IPS-18c (cell line): Measurements from ENCODE around the gene PYCARD.
"Not testable (repeated sequence)": the region's sequence is repeated elsewhere in the genome, so short reads cannot be mapped to it uniquely, and the experiment has no call there.

Source experiments
- H3K4me3 ChIP-seq: 2 replicates; pipeline ENCODE4 v1.7.0; 2013; ENCODE audit warnings: low read depth, mild to moderate bottlenecking, low read length, moderate library complexity; ENCODE audit not compliant: insufficient read depth
- H3K9me3 ChIP-seq: one replicate; pipeline ENCODE4 v1.6.1; 2013; ENCODE audit warnings: mild to moderate bottlenecking, low read length, moderate library complexity; ENCODE audit not compliant: control insufficient read depth, insufficient read depth

The PYCARD gene

GRCh38 chr16:31217136-31217530, 14.6 kb upstream of the PYCARD start:
- Histone ChIP-seq H3K9me3 (no peaks in the 10 kb centered on the region), H3K4me3 (peak overlapping the region; percentile 40; the same call in 1 of the 2 replicates)

- Histone ChIP-seq H3K9me3 (no peaks in the 10 kb centered on the region), H3K4me3 (peak within 1 kb of the TSS; percentile 78)
Measured at GRCh38 chr16:31216422-31217135, 14.0 kb upstream of the PYCARD start, which contains the start of gene PYDC1. PYDC1 (minus strand) TSS chr16:31217135; CDS start chr16:31217028, 107 bp downstream.

GRCh38 chr16:31215287-31216162, 13.0 kb upstream of the PYCARD start:
- Histone ChIP-seq H3K9me3 (no peaks in the 10 kb centered on the region), H3K4me3 (peak overlapping the region; percentile 78)

GRCh38 chr16:31214708-31215286, 12.2 kb upstream of the PYCARD start:
- Histone ChIP-seq H3K9me3 (no peaks in the 10 kb centered on the region), H3K4me3 (peak overlapping the region; percentile 78)

- no peaks in the 10 kb centered on the region for H3K9me3 ChIP-seq
- H3K4me3 ChIP-seq: peak within 1 kb of the TSS; percentile 78
Measured at GRCh38 chr16:31213877-31214707, 11.5 kb upstream of the PYCARD start, which contains the start of gene TRIM72. TRIM72 (plus strand) TSS chr16:31214119; CDS start chr16:31214739, 620 bp downstream.

- no peak overlapping the region for H3K4me3 ChIP-seq
- H3K9me3 ChIP-seq: no peaks in the 10 kb centered on the region
Measured at GRCh38 chr16:31213342-31213741, 10.8 kb upstream of the PYCARD start.

GRCh38 chr16:31206776-31207175, 4.2 kb upstream of the PYCARD start:
- Histone ChIP-seq H3K4me3 (no peak overlapping the region), H3K9me3 (no peaks in the 10 kb centered on the region)

- no peak overlapping the region for H3K4me3 ChIP-seq
Measured at GRCh38 chr16:31204871-31205666, 2.5 kb upstream of the PYCARD start.

GRCh38 chr16:31201582-31202413, 762 bp downstream of the PYCARD start:
- Histone ChIP-seq H3K9me3 (no peaks in the 10 kb centered on the region), H3K4me3 (peak overlapping the region; percentile 64)

More at GRCh38 chr16:31204871-31205666, 2.5 kb upstream of the PYCARD start:
- no peaks in the 10 kb centered on the region for H3K9me3 ChIP-seq

- H3K4me3 ChIP-seq: no peak overlapping the region; the same call in 1 of the 2 replicates
- H3K9me3 ChIP-seq: no peaks in the 10 kb centered on the region
Measured at GRCh38 chr16:31200821-31201568, 1.6 kb downstream of the PYCARD start.

- H3K9me3 ChIP-seq, H3K4me3 ChIP-seq: not testable (repeated sequence)
Measured at GRCh38 chr16:31200111-31200510, 2.4 kb downstream of the PYCARD start.

- Histone ChIP-seq H3K4me3 (no peak overlapping the region), H3K9me3 (no peaks in the 10 kb centered on the region)
Measured at GRCh38 chr16:31199430-31200041, 3.0 kb downstream of the PYCARD start.

GRCh38 chr16:31198207-31198882, 4.2 kb downstream of the PYCARD start:
- H3K9me3 ChIP-seq: no peaks in the 10 kb centered on the region
- H3K4me3 ChIP-seq: no peak overlapping the region
